Fibroblast of lung (primary cell): Measurements from ENCODE around the gene ENG. TPM values are rescaled to one million over a fixed set of nuclear protein-coding genes. Genes with fewer than 3 reads are reported as not detected.

Experiments used
- DNase-seq, 2 donors: peaks; one replicate each; pipeline versions ENCODE4 v3.0.0 to v3.0.0-alpha.2; 2010; ENCODE audit warnings: low read depth in 2 of 2
- H2AFZ ChIP-seq: 2 replicates; pipeline ENCODE4 v1.5.1; 2012; ENCODE audit warnings: low read length, control low read depth, inconsistent platforms
- H3K27ac ChIP-seq: 2 replicates; pipeline ENCODE4 v1.5.1; 2011; ENCODE audit warnings: low read length, control low read depth; ENCODE audit not compliant: insufficient read depth
- H3K27me3 ChIP-seq: 2 replicates; pipeline ENCODE4 v1.5.1; 2011; ENCODE audit warnings: mild to moderate bottlenecking, low read length; ENCODE audit not compliant: control insufficient read depth, insufficient read depth
- H3K36me3 ChIP-seq: 2 replicates; pipeline ENCODE4 v1.5.1; 2011; ENCODE audit warnings: low read length; ENCODE audit not compliant: control insufficient read depth, insufficient read depth
- H3K4me1 ChIP-seq: 2 replicates; pipeline ENCODE4 v1.5.1; 2011; ENCODE audit warnings: low read length; ENCODE audit not compliant: control insufficient read depth, insufficient read depth; ENCODE audit errors: extremely low read depth
- H3K4me2 ChIP-seq: 2 replicates; pipeline ENCODE4 v1.5.1; 2011; ENCODE audit warnings: low read length, control low read depth; ENCODE audit not compliant: insufficient read depth; ENCODE audit errors: extremely low read depth
- H3K4me3 ChIP-seq, 4 experiments: fragments of 200-600 bp in 1 of 4; sonication (generic) in 1 of 4; replicated peaks in 1 of 4; 2 replicates each; pipeline ENCODE4 v1.5.1; 2011 to 2016; ENCODE audit warnings: low read length in 4 of 4, low read depth in 3 of 4, mild to moderate bottlenecking in 3 of 4, control low read depth in 2 of 4, inconsistent platforms in 1 of 4, mixed read lengths in 1 of 4; ENCODE audit not compliant: insufficient read depth in 1 of 4; ENCODE audit errors: control extremely low read depth in 1 of 4
- H3K79me2 ChIP-seq: 2 replicates; pipeline ENCODE4 v1.5.1; 2012; ENCODE audit warnings: mild to moderate bottlenecking, low read length, inconsistent platforms; ENCODE audit not compliant: control insufficient read depth, insufficient read depth
- H3K9ac ChIP-seq: 2 replicates; pipeline ENCODE4 v1.5.1; 2011; ENCODE audit warnings: mild to moderate bottlenecking, low read length, control low read depth; ENCODE audit not compliant: insufficient read depth
- H3K9me3 ChIP-seq: 2 replicates; pipeline ENCODE4 v1.5.1; 2012; ENCODE audit warnings: low read depth, low read length; ENCODE audit not compliant: control insufficient read depth, insufficient read depth
- H4K20me1 ChIP-seq: 2 replicates; pipeline ENCODE4 v1.5.1; 2011; ENCODE audit warnings: low read length; ENCODE audit not compliant: control insufficient read depth, insufficient read depth; ENCODE audit errors: extremely low read depth
- EZH2 ChIP-seq: IDR thresholded peaks from 2 replicates; pipeline ENCODE4 v1.5.1; 2012; ENCODE audit warnings: low read length, control low read depth, mild to moderate bottlenecking; ENCODE audit errors: missing control alignments
- polyA plus RNA-seq, 2 donors: library from polyadenylated mRNA; depleted of rRNA in 1 of 2; stranded (reverse) in 1 of 2; unstranded in 1 of 2; fragments of >200 nt; gene quantifications; 2 replicates each; pipeline ENCODE4 v1.2.1, GENCODE V29; 2011 to 2012; ENCODE audit warnings: missing spikeins in 1 of 2
- total RNA-seq: library from RNA; depleted of rRNA; stranded (reverse); fragments of >200 nt; gene quantifications from 2 replicates; pipeline ENCODE4 v1.2.1, GENCODE V29; 2014
- TF ChIP-seq, protein P1 (sequence below), 2 donors: IDR thresholded peaks in 1 of 2; conservative IDR thresholded peaks in 1 of 2; 1 replicate in 1 of 2; 2 replicates in 1 of 2; pipeline ENCODE4 v1.5.1; 2011 to 2012; ENCODE audit warnings: low read length in 2 of 2, control low read depth in 1 of 2, inconsistent platforms in 1 of 2, low read depth in 1 of 2, mild to moderate bottlenecking in 1 of 2

The ENG gene
- total and polyA plus RNA-seq, 2 donors (not counting 1 experiment from before 2014, with no cell fraction given), result 30.4 to 59.0 TPM

- Histone ChIP-seq H3K36me3 (peaks cover 20% of the 10 kb centered on the region), H3K27ac (peak within 1 kb of the TSS; percentile 98), H3K27me3 (no peaks in the 10 kb centered on the region), H3K79me2 (peaks cover 20% of the 10 kb centered on the region), H3K4me3 (peak within 1 kb of the TSS; percentile 74 to 91 (median 85)), H3K9ac (peak within 1 kb of the TSS; percentile 98), H3K9me3 (no peaks in the 10 kb centered on the region), H2AFZ (no peak within 1 kb of the TSS), H3K4me1 (peaks cover 30% of the 10 kb centered on the region), H4K20me1 (no peaks in the 10 kb centered on the region), H3K4me2 (peak within 1 kb of the TSS; percentile 80)
- TF ChIP-seq, protein P1, sequence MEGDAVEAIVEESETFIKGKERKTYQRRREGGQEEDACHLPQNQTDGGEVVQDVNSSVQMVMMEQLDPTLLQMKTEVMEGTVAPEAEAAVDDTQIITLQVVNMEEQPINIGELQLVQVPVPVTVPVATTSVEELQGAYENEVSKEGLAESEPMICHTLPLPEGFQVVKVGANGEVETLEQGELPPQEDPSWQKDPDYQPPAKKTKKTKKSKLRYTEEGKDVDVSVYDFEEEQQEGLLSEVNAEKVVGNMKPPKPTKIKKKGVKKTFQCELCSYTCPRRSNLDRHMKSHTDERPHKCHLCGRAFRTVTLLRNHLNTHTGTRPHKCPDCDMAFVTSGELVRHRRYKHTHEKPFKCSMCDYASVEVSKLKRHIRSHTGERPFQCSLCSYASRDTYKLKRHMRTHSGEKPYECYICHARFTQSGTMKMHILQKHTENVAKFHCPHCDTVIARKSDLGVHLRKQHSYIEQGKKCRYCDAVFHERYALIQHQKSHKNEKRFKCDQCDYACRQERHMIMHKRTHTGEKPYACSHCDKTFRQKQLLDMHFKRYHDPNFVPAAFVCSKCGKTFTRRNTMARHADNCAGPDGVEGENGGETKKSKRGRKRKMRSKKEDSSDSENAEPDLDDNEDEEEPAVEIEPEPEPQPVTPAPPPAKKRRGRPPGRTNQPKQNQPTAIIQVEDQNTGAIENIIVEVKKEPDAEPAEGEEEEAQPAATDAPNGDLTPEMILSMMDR (conservative IDR thresholded peaks at IDR 0.05 in 1 of 2, IDR thresholded peaks at IDR 0.05 in 1 of 2; ENCODE audit: low read depth in 1 of 2, low read length in 2 of 2), result no peak
- no peak for TF ChIP-seq EZH2
- peak; percentile 71 for DNase-seq
Measured at GRCh38 chr9:127899128-127899943, 44.9 kb upstream of the ENG start, which contains the start of gene ST6GALNAC6. ST6GALNAC6 (minus strand) TSS chr9:127899603; CDS start chr9:127897981, 1,622 bp downstream.

- Histone ChIP-seq H3K79me2 (peaks cover 20% of the 10 kb centered on the region), H2AFZ (no peak overlapping the region), H3K27ac (peak overlapping the region; percentile 98), H3K27me3 (no peaks in the 10 kb centered on the region), H3K4me2 (peak overlapping the region; percentile 80), H4K20me1 (no peaks in the 10 kb centered on the region), H3K9me3 (no peaks in the 10 kb centered on the region), H3K36me3 (peaks cover 24% of the 10 kb centered on the region), H3K4me3 (peak overlapping the region; percentile 74 to 91 (median 85)), H3K4me1 (peaks cover 23% of the 10 kb centered on the region), H3K9ac (peak overlapping the region; percentile 98)
- peak; percentile 90 to 91 for DNase-seq
- TF ChIP-seq, protein P1 (conservative IDR thresholded peaks at IDR 0.05 in 1 of 2, IDR thresholded peaks at IDR 0.05 in 1 of 2; ENCODE audit: low read depth in 1 of 2, low read length in 2 of 2), result no peak
- TF ChIP-seq EZH2, result no peak
Measured at GRCh38 chr9:127898433-127899127, 44.1 kb upstream of the ENG start.

- peak overlapping the region; percentile 82 for H3K27ac ChIP-seq
- no peak for TF ChIP-seq EZH2
- TF ChIP-seq, protein P1 (conservative IDR thresholded peaks at IDR 0.05 in 1 of 2, IDR thresholded peaks at IDR 0.05 in 1 of 2; ENCODE audit: low read depth in 1 of 2, low read length in 2 of 2), result no peak
- DNase-seq, result peak; percentile 67 to 90
- no peaks in the 10 kb centered on the region for H4K20me1 ChIP-seq
- H3K4me1 ChIP-seq, result peaks cover 17% of the 10 kb centered on the region
- H3K36me3 ChIP-seq, result peaks cover 32% of the 10 kb centered on the region
- H3K27me3 ChIP-seq, result no peaks in the 10 kb centered on the region
- H3K9me3 ChIP-seq, result no peaks in the 10 kb centered on the region
- H3K4me2 ChIP-seq, result peak overlapping the region; percentile 66
- peaks cover 20% of the 10 kb centered on the region for H3K79me2 ChIP-seq
- H3K4me3 ChIP-seq, result peak overlapping the region in 3 of 4 experiments; percentile 24 to 91 (median 33)
- no peak overlapping the region for H2AFZ ChIP-seq
- H3K9ac ChIP-seq, result peak overlapping the region; percentile 44
Measured at GRCh38 chr9:127897193-127897692, 42.8 kb upstream of the ENG start.
